KG1 (cell line): ENCODE data around the gene MAGI1.
"Not testable (repeated sequence)": the region's sequence is repeated elsewhere in the genome, so short reads cannot be mapped to it uniquely, and the experiment has no call there.

Experiments used
- DNase-seq: peaks from one replicate; lab custom pipeline; 2025; lab: John Stamatoyannopoulos, UW

Gene MAGI1

DNA sequence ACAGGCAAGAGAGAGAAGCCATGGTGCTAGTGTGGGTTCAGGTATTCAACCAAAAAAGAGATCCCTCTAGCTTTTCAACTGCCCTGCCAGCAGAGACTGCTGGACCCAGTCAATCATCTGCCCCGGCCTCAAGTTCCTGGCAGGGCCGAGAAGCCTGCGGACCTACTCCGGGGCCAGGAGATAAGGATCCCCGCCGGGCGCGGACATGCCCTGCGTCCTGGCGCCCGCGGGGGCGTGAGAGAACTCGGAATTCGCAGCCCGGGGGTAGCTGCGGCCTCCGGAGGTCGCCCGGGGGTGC is 821 bp upstream of the MAGI1 start:
- no peak for DNase-seq

DNA sequence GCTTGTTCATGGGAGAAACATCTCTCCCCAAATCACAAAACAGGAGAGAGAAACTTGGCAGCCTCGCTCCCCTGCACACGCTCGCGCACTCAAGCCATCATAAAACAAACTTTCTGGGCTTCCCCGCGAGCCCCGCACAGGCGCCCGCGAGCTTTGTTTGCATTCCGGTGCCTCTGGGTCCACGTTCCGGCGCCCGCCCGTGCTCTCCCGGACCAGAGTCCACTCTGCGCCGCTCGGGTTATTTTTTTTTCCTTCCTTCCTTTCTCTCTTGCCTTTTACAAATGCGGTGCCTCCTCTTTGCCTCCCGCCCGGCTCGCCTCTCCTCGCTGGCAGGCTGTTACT is 363 bp downstream of the MAGI1 start:
- peak; percentile 5 for DNase-seq

DNA sequence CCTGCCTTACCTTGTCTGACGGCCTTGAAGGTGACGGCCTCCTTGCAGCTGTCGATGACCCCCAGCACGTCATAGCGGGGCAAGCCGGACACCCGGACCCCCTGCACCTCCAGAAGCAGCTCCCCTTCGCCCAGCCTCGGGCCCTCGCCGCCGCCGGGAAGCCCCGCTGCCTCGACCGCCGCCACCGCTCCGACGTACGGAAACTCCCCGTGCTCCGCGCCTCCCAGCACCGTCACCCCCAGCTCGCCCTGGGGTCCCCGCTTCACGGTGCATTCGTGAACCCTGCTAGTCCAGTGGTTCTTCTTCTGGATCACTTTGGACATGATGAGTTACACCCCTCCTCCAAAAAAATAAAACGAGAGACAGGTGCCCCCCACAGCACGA is 740 bp downstream of the MAGI1 start:
- DNase-seq: no peak

DNA sequence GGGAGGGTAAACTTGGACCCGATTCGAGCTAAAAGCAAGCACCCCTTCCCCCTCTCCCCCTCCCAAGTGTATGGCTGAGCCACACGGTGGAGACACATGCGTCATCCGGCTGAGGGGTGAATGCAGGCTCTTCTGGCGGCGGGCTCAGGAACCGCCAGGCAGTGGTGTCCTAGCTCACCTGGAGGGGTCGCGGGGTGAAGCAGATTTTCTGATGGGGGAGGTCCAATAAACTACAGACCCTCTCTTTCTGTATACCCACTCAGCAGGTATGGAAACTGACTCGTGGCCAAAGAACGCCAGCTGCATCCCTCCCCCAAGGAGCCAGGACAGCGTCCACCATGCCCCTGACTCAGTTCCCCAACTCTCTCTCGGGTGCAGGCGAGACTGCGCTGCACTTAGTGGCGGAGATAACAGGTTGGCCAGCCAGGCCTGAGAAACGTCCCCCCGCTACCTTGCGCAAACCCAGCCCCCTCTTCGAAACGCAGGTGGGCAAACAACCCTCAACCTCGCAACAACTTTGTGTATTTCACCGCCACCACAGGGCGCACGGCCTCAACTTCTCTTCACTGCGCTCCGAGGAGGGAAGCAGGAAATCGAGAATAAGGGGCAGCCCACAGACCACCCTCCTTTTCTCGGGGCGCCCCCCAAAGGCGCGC is 1.3 kb downstream of the MAGI1 start:
- no peak for DNase-seq

DNA sequence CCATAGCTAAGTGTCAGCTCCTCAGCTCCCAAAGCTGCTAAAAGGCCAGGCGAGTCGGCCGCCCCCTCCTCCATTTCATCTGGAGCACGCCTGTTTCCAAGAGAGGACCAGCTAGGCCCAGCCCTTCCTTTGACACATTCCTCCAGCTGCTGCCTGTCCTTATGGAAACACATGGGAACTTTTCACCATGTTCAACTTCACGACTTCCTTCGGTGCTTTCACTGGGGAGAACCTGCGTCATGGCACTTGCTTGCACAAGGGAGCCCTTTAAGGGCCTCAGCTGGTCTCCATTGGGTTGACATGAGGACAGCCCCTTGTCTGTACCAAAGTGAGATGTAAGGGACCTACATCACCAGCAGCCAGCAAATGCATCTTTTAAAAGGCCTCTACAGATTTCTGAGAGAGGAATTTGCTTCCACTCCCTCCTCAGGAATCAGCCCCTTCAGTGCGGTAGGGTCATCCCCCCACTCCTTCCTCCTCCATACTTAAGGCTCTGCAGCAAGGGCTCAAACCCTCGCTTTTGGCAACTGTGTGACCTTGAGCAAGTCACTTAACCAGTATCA is 2.1 kb downstream of the MAGI1 start:
- DNase-seq: no peak

DNA sequence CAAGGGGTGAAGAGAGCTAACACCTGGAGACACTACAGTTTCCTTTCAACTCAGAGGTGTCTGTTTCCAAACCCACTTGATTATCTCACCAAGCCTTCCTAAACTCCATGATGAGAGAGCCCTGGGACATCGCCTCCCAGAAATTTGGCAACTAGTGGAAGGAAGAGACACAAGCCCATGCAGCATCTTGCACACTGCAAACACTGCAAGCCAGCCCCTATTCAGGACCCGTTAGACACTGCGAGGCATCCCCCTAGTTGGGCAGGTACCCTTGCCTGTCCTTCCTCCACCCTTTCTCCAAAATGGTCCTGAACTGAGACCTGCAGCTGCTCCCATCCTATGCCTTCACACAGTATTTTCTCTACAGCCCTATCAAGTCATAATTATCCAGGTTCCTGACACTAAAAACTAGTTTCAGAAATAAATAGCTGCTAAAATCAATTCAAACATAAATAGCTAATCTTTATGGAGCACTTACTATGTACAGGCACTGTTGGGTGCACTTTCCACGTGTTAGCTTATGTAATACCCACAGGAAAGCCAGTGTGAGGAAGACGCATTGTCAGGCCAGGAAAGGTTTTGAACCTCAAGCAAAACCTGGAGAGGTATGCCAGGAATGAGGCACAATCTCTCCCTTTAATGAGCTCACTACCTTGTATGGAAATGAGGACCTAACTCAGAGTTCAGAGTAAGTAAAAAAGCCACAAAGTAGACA is 2.8 kb downstream of the MAGI1 start:
- DNase-seq: no peak

DNA sequence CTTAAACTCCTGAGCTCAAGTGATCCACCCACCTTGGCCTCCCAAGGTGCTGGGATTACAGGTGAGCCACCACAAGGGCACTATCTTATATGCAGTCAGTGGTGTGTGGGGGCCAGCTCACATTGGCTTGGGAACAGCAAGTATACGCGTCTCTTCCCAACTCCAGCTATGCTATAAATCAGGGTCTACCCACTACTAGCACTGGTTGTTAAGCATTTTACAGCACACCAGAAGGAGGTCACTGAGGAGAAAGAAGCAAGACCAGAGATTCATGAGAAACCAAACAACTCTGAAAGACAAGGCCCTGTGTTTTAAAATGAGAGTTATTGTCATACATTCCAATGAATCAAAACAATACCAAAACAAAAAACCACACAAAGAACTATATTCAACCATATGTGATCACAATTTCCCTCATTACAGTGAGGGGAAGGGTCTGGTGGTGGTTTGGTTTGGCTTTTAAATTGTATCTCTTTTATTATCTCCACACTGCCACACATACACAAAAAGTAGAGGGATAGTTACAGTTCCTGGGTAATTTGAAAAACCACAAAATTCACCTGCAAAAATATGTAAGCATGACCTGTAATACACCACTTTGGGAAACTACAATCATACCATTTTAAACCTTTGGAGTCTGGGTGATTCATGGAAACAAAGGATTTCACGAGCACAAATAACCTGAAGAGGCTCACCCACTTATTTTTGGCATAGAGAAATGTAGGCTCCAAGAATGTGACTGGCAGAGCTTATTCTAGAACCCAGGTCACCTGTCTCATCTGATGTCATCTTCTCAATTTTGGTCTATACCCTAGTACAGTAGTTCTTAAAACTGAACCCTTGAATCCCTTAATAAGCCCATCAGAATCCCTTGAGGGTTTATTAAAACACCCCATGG is 5.2 kb downstream of the MAGI1 start:
- DNase-seq: no peak

DNA sequence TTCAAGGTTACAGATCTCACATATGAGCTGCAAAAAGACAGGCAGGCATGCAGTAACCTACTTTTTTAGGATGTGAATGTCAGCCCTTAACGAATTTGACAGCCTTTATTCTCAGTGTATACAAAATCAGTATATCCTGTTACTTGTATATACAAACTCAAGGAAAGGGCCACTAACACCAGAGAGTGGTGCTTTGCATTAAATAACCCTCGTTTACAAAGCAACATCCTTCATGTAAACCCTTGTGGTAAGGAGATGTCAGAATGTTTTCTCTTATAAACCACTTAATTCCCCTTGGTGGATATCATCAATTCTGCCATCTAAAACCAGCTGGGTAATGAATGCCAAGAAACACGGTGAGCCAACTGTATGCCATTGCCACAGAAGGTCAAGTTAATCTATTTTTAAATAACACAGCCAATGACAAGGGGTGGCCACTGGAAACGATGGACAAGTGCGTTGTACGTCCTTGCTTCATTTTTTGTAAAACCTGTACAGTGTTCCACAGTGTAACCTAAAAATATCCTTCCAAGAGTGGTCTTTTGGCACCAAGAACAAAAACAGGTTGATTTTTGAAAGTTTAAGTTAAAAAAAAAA is 7.5 kb downstream of the MAGI1 start:
- no peak for DNase-seq

DNA sequence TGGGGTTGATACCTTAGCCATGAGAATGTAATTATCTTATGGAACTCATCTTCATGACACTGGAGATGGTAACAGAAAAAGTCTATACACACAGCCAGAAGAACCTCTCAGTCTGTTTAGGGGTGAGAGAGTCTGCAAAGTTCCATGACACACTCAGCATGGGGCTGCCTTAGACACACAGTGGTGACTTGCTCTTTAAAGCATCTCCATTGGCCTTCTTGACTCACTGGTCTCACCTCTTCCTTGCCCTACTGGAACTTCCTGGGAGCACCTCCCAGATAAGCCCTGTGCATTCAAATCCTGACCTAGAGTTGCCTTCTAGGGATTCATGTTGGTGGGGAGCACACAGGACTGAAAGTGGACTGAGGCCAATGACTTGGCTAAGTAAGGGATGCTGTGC is 9.3 kb downstream of the MAGI1 start:
- no peak for DNase-seq

DNA sequence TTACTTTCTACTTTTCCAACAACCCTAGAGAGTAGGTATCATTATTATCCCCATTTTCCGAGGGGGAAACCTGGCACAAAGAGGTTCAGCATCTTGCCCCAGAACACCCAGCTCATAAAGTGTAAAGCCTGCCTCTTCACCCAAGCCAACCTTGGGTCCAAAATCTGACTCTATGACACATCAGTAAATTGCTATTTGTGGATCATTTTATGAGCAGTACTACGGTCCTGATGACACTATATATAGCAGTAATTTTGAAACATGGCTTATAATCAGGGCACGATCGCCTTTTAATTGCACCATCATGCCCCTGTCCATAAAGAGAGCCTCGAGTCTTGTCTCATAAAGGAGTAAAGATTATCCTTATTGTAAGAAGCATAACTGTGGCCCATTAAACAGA is 9.7 kb downstream of the MAGI1 start:
- DNase-seq: no peak

DNA sequence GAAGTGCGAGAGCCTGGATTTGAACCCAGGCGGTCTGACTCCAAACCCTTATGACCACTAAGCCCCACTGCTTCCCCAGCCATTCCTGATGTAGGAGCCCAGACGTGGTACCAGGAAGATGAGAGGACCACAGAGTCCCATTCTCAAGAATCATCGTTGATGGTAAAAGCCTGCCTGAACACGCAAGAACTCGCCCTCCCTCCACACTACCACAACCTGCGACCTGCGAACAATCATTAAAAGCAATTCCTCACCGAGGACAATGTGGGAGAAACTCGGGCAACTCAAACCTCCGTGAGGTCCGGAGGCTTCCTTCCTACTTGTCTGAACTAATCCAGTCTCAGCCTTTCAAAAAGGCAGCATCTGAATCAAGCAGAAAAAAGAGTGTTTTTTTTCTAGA is 10.3 kb downstream of the MAGI1 start:
- no peak for DNase-seq

DNA sequence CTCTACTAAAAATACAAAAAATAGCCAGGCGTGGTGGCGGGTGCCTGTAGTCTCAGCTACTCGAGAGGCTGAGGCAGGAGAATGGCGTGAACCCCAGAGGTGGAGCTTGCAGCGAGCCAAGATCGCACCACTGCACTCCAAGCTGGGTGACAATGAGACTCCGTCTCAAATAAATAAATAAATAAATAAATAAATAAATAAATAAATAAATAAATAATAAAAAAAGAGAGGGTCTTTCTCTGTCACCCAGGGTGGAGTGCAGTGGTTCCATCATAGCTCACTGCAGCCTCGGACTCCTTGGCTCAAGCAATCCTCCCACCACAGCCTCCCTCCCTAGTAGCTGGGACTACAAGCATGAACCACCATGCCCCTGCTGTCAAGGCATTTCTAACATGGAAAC is 11.6 kb downstream of the MAGI1 start:
- not testable (repeated sequence) for DNase-seq

DNA sequence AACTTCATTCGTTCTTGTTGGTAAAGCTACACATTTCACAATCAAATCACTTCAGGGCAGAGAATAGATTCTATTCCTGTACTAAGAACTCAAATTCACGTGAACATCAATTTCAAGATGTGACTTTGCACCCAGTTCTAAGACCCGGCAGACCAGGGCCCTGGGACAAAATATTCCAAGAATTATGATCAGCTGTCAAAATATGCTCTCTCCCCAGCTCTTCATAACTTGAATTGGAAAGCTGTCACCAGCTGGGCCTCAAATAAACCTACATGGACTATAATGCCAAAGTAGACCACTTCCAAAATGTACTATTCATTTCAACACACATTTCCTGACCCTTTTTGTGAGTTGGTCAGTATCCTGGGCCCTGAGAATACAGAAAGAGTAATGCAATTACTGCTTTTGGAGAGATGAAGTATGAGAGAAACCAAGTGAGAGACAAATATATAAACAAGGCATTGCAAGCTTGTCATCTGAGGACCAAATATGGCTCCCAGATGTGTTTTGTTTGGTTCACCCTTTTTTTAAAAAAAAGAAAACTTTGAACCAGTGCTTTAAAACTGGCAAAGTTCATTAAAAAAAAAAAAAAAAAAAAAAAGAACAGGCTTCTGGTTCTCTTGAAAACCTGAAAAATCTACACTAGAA is 14.9 kb downstream of the MAGI1 start:
- DNase-seq: no peak

DNA sequence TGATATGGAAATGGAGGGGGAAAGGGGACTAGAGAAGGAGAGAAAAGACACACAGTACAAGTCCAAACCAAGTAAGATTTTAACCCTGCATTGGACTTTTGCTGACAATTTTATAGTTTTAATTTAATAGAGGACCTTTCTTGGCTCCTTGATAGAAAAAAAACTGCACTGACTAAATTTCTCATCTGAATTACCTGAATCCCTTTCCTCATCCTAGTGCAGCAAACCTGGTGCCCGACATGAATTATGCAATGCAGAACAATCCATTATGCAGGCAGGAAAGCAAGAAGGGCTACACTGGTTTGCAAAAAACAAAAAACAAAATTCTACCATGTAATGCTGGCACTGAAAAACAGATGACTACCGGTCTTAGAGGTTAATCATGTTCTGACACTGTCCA is 15.5 kb downstream of the MAGI1 start:
- DNase-seq: no peak

DNA sequence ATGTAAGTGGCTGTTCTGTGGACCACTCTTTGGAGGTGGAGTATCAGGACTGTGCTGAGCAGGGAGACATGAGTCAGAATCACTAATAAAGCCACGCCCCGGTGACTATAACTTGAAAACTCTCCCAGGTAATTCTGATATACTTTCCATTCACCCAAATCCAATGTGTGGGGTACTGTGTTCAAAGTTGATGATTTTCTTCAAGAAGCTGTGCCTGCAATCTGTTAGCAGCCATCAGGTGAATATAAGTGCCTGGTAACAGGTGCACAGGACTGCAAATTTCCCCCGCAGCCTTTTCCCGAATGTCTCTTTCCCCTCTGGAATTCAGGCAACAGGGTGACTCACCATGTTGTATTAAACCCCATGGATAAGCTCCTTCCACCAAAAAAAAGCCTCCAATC is 17.0 kb downstream of the MAGI1 start:
- no peak for DNase-seq

DNA sequence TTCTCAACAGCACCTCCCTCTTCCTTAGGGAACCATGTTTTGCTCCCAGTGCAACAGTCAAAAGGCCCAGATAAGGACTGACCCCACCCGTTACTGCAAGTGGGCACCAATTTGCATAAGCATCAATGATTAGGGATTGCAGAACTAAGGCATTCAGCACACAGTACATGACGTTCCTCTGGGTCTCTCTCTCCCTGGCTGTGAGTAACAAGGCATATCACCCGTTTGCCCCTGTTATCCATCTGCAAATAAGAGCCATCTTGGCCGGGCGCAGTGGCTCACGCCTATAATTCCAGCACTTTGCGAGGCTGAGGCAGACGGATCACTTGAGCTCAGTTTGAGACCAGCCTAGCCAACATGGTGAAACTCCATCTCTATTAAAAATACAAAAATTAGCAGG is 18.8 kb downstream of the MAGI1 start:
- no peak for DNase-seq

DNA sequence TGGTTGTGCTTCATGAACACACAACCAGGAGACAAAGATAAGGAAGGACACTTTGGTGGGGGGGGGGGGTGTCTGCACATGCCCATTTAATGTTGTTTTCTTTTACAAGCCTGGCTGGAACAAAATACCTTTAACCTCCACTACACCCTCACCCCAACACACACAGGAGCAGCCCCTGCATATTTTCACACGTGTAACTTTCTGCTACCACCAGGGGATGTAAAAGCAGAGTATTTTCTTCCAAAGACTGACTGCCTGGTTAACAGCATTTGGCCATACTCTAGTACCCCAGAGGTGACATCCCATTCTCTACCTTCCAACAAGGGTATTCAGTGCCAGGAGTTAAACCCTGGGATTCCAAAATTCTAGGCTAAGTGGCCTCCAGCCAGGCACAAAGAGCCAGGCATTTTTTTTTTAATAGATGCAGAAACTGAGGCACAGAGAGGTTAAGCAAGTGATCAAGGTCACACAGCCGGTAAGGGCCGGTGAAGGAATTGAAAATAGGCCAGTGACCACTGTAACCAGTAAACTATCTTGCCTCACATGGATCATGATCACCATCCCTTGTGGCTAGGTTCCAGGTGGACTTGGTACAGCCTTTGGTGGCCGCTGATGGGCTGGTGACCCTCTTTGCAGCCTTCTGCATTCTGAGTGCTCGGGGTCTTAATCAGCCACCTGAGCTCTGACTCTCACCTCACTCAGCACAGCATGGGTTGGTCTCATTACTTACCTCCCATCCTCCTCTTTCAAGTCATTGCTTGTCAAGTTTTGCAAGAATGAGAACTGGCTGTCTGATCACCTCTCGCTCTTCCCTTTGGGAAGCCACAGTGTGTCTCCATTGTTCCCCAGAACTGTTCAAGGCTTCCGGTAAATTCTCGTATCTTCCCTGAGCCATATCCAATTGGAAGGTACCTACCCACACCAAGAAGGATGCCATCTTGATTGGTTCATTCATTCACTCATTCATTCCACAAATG is 20.4 kb downstream of the MAGI1 start:
- DNase-seq: no peak

DNA sequence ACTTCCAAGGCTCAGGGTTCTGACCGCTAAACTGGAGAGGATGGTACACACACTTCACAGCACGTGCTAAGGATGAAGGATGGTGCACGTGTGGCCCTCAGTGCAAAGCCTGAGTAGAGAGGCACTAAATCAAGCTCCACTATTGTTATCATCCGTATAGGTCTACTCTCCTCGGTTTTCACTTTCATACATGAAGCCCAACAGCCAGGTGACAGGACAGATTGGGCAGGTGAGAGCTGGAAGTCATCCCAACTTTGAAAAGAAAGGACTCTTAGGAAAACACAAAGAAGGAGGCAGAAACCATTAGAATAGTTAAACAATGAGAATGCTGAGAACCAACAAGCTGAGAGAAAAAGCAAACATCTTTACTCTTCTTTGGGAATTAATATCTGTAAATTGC is 21.1 kb downstream of the MAGI1 start:
- DNase-seq: no peak

DNA sequence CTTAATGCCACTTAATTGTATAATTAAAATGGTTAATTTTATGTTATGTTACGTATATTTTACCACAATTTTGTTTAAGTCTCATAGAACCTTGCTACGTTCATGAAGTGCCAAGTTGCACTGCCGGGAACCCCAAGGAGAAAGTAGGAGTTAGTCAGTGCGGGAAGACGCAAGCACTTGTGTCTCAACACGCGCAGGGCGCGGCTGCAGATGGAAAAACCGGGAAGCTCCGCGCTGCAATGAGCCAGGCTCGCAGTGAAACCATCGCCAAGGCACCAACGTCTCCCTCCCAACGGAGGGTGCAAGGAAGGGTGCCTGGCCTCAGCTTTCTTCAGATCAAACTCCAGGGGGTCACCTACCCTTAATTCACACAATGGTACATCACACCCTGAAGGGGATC is 21.6 kb downstream of the MAGI1 start:
- no peak for DNase-seq

DNA sequence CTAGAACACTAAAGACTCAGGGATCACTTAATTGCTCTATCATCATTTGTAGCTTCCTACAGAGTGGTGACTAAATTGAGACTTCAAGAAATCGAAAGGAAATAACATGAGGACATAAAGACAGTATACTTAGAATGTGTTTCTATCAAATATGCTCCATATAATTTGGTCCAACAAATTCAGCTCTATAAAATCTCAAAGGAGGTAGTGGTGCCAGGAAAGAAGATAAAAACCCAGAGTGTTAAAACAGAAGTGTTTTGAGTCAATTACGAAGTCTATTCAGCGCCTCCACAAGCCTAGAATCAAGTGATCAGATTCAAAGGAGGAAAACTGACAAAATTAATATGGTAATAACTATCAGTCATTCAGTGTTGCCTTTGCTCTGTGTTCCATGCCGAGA is 22.9 kb downstream of the MAGI1 start:
- DNase-seq: no peak

DNA sequence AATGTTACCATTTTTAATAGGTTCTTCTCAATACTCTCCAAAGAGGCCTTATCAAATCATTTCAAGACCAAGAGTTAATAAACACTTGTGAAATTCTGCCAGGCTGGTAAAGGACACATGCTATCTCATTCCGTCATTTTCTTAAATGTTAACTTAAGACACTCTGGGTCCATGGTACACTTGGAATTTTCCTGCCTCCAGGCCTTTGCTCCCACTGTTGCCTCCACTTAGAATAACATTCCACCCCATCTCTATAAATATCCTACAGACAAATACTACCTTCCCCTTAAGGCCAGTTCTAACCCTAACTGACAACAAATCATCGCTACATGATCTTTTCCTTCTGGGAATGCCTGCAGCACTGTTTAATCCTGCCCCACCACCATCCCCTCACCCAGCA is 24.1 kb downstream of the MAGI1 start:
- DNase-seq: no peak
